GM21423 (cell line): ENCODE measurements around the gene CAMLG.
"Not testable (repeated sequence)": the region's sequence is repeated elsewhere in the genome, so short reads cannot be mapped to it uniquely, and the experiment has no call there.

Experiments
- ATAC-seq: cut with Tn5 transposase; IDR thresholded peaks from one replicate; pipeline ENCODE4 v1.9.1; 2021; ENCODE audit warnings: mild to moderate bottlenecking, moderate library complexity; ENCODE audit not compliant: unreplicated experiment

The CAMLG gene

DNA sequence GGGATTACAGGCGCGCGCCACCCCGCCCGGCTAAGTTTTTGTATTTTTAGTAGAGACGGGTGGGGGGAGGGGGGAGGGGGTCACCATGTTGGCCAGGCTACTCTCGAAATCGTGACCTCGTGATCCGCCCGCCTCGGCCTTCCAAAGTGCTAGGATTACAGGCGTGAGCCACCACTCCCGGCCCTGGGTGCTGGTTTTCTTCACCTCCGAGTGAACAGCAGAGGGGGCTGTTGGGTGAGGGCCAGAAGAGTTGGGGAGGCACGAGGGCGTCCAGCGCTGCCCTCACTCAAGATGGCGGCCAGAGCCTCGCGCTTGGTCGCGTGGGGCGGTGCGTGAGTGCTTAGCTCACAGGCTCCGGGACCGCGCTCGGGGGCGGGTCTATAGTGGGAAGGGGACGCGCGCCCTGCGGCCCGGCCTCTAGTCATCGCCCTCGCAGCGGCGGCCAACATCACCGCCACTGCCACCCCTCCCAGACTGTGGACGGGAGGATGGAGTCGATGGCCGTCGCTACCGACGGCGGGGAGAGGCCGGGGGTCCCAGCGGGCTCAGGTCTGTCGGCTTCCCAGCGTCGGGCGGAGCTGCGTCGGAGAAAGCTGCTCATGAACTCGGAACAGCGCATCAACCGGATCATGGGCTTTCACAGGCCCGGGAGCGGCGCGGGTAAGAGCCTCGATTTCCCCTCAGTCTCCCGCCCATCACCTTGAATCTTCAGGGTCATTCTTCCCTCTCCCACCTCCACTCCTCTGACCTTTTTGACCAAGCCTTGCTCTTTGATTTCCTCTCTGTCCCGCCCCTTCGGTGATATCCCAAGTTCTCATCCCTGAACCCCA, at the start of gene CAMLG:
CAMLG (plus strand) TSS at position 416 of the 830 bp plus-strand sequence; CDS start at position 489, 73 bp downstream.
- peak; percentile 94 for ATAC-seq

- not testable (repeated sequence) for ATAC-seq
Observed at GRCh38 chr5:134690144-134690543, 48.2 kb upstream of the CAMLG start.

DNA sequence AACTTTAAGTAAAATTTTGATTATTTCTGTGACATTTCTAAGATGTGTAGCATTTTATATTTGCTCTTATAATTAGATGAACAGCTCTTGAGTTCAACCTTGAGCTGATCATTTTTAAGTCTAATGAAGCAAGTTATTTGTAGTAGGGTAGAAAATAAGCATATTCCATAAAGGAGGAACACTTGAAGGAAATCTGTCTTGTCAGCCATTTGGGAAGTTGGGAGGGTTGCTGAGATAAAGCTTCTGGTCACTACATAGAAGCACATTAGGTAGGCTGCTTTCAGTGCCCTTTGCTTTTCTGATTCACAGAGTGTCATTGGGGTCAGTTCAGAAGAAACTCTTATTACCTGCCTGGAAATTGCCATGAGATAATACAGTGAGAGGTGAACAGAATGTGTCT, 45.6 kb upstream of the CAMLG start:
- no peak for ATAC-seq

DNA sequence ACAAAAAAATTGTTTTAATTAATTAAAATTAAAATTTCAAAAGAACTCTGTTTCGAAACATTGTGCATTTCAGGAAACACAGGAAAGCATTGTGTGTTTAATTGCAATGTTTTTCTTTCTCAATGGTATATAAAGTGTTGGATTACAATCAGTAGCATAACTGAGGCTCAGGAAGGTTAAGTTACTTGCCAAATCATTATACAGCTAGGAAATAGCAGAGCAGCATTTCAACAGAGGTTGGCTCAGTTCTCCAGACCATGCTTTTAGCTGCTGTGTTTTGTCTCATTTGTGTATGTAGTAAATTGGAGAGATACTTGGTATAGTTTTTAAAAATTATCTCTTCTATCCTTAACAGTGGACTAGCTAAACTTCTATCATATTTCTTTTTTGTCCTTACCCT, 30.0 kb upstream of the CAMLG start:
- ATAC-seq = no peak

DNA sequence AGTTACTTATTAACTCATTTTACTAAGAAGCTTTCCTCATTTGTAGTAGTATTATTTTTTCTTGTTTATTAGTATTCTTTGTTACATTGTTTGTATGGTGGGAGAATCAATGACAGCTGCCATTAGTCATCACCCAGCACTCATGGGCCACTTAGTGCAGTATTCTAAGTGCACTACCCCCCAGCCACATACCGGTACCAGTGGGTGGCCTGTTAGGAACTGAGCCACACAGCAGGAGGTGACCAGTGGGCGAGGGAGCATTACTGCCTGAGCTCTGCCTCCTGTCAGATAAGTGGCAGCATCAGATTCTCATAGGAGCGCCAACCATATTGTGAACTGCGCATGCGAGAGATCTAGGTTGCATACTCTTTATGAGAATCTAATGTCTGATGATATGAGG, 24.2 kb upstream of the CAMLG start:
- no peak for ATAC-seq

GRCh38 chr5:134714541-134714940, 23.8 kb upstream of the CAMLG start:
- no peak for ATAC-seq

GRCh38 chr5:134715466-134715865, 22.9 kb upstream of the CAMLG start:
- not testable (repeated sequence) for ATAC-seq

GRCh38 chr5:134724872-134725271, 13.5 kb upstream of the CAMLG start:
- no peak for ATAC-seq

DNA sequence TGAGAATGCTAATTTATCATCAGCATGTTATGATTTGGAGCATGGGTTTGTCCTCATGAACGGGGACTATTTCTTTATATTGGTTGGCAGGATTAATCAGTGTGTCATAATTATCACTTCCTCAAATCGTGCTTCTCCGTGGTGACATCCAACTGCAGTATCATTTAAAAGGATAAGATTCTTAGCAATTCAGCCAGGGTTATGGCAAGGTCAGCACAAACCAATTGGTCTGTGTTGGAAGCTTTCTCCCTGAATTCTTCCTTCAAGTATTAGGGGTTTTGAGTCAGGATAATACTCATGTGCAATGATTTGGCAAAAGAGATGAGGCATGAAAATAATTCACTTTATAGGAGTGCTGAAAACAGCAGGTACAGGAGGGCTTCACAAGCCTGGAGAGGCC, 5.5 kb upstream of the CAMLG start:
- no peak for ATAC-seq

- no peak for ATAC-seq
Observed at GRCh38 chr5:134735243-134735642, 3.1 kb upstream of the CAMLG start.

DNA sequence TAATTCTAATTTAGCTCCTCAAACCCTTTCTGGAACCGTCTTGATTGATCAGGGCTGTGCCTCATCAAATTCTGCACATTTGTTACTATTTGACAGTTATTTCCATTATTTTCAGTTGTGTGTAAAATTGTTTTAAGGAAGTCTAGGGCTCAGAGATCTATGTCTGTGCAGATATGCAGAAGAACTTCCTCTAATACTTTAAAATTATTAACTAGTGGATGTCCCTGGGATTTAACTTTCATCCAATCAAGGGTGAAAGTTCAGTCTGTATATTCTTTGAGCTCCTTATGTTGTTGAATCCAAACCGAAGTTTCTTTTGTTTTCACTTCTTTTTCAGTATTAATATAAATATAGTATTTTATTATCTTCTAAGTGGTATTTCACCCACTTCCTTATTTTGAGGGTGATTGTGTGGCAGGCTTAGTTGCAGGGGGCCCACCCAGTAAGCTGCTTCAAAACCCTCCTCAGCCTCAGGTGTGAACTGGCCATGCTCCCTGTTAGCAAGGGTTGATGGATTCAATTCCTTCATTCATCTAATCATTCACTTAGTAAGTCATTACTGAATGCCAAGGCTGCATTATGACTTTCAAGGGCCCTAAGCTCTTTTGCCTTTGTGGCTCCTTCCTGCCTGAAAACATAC, 2.1 kb upstream of the CAMLG start:
- ATAC-seq = no peak

- no peak for ATAC-seq
Observed at GRCh38 chr5:134738963-134739661, 764 bp downstream of the CAMLG start.

DNA sequence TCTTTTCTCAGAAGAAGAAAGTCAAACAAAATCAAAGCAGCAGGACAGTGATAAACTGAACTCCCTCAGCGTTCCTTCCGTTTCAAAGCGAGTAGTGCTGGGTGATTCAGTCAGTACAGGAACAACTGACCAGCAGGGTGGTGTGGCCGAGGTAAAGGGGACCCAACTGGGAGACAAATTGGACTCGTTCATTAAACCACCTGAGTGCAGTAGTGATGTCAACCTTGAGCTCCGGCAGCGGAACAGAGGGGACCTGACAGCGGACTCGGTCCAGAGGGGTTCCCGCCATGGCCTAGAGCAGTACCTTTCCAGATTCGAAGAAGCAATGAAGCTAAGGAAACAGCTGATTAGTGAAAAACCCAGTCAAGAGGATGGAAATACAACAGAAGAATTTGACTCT, 2.7 kb downstream of the CAMLG start:
- no peak for ATAC-seq

- ATAC-seq = no peak
Observed at GRCh38 chr5:134742134-134742533, 3.8 kb downstream of the CAMLG start.

DNA sequence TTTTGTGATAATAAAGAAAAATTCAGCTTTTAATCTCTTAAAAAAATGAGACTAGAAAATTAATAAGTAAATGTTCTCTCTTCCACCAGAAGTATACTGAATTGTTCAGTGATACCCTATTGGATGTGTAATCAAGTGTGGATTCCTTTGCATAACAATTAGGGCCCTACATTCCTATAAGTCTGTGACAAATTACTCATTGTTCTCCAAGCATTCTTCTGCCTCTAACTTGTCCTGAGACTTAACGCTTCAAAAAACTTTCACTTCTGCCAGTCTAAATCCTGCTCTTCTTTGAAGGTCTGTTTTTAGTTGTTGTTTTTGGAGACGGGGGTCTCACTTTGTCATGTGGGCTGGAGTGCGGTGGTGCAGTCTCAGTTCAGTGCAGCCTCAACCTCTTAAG, 11.1 kb downstream of the CAMLG start:
- ATAC-seq = no peak

DNA sequence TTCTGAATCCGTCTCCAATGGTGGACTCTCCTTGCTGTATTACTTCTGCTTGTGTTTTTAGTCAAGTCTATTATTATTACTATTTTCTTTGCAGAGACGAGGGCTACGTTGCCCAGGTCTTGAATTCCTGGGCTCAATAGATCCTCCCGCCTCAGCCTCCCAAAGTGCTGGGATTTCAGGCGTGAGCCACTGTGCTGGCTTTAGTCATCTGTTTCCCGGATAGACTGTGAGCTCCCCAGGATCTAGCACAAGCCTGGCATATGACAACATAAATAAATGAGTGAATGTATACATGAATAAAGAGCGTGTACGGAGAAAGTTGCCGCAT, 19.8 kb downstream of the CAMLG start:
- no peak for ATAC-seq

DNA sequence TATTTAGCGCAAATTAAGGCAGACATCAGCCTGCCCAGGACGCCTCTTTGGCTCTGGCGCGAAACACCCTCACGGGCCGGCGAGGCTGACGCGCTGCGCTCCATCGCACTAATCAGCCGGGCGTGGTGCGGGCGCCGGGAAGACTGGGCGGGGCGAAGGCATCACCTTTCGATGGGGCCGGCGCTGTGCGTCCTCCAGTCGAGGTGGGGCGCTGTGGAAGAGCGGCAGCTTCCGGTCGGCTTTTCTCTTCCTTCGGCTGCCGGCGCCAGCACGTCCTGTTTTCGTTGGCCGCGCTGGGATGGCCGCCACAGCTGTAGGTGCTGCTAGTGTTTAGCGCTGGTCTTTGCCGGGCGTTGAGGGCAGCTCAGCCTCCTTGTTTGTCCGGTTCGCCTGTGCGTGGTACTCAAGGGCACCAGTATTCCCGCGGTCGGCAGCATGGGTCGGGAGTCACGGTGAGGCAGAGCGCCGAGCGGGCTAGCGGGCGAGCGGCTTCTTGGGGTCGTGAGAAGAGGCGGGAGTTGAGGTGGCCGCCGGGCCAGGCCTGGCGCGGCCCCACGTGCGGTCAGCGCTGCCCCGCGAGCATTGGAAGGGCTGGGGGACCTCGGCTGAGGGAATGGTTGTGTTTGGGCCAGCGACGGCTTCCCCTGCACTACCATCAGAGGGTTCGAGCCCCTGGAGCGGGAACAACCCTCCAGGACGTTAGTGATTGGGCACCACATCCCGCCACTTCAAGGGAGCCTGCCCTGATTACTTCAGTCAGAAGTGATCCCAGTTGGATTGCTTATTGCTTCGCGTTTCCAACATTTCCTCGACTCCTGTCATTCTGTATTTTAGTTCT, 20.4 kb downstream of the CAMLG start, which contains the start of gene DDX46:
DDX46 (plus strand) TSS at position 276 of the 838 bp plus-strand sequence; CDS start at position 436, 160 bp downstream.
- peak; percentile 96 for ATAC-seq

DNA sequence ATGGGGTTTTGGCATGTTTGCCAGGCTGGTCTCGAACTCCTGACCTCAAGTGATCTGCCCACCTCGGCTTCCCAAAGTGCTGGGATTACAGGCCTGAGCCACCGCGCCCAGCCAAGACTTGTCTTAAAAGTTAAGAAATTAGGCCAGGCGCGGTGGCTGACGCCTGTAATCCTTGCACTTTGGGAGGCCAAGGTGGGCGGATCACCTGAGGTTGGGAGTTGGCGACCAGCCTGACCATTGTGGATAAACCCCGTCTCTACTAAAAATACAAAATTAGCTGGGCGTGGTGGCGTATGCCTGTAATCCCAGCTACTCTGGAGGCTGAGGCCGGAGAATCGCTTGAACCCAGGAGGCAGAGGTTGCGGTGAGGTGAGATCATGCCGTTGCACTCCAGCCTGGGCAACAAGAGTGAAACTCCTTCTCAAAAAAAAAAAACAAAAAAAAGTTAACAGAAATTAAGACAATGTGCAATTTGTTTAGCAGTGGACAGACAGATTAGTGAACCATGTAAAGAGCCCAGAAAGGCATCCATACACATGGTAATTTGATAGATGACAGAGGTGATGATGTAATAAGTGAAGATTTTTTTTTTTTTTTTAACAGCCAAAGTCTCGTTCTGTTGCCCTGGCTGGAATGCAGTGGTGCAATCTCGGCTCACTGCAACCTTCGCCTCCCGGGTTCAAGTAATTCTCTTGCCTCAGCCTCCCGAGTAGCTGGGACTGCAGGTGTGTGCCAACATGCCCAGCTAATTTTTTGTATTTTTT, 29.4 kb downstream of the CAMLG start:
- not testable (repeated sequence) for ATAC-seq

DNA sequence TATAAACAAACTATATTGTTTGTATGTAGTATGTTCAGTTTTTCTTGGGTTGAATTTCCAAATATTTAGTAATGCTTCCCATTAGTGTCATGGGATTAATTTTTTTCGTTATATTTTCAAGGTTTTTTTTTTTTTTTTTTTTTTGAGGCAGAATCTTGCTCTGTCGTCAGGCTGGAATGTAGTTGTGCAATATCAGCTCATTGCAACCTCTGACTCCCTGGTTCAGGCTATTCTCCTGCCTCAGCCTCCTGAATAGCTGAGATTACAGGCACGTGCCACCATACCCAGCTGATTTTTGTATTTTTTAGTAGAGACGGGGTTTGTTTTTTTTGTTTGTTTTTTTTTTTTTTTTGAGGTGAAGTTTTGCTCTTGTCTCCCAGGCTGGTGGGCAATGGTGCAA, 30.9 kb downstream of the CAMLG start:
- no peak for ATAC-seq

- ATAC-seq = no peak
Observed at GRCh38 chr5:134772461-134773125, 34.2 kb downstream of the CAMLG start.
